Subcutaneous adipose tissue (tissue), 4 donors: Measurements from ENCODE around the gene CPB1. TPM values are rescaled to one million over a fixed set of nuclear protein-coding genes. Genes with fewer than 3 reads are reported as not detected.

ENCODE experiments used
- total RNA-seq, 4 donors: library from RNA; depleted of rRNA; stranded (reverse); fragments of >200 nt; gene quantifications; one replicate each; pipeline ENCODE4 v1.1.0, GENCODE V29; 2016
- TF ChIP-seq, protein P1 (sequence below): fragments of 450-650 bp; IDR thresholded peaks from one replicate; pipeline ENCODE4 v1.5.1; 2016; ENCODE audit warnings: low read depth, mild to moderate bottlenecking, control low read depth, antibody characterized with exemption, moderate library complexity

The CPB1 gene
- total RNA-seq, 4 donors from 2014 or later, result 2.0 to 12.1 (median 5.4) TPM

DNA sequence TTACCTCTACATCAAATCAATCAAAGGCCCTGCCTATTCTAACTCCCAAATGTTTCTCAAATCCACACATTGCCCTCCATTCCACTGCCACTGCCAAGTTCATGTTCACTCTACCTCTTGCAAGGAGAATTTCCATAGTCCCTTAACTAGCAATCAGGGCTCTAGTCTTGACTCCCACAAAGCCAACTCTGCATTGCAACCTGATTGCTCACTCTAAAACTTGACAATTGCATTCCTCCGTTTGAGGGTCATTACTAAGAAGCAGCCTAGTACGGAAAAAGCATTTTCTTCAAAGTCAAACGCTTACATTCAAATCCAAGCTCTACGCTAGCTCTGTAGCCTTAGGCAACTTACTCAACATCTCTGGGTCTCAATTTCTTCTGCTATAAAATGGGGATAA, 38.6 kb downstream of the CPB1 start:
- TF ChIP-seq, protein P1, sequence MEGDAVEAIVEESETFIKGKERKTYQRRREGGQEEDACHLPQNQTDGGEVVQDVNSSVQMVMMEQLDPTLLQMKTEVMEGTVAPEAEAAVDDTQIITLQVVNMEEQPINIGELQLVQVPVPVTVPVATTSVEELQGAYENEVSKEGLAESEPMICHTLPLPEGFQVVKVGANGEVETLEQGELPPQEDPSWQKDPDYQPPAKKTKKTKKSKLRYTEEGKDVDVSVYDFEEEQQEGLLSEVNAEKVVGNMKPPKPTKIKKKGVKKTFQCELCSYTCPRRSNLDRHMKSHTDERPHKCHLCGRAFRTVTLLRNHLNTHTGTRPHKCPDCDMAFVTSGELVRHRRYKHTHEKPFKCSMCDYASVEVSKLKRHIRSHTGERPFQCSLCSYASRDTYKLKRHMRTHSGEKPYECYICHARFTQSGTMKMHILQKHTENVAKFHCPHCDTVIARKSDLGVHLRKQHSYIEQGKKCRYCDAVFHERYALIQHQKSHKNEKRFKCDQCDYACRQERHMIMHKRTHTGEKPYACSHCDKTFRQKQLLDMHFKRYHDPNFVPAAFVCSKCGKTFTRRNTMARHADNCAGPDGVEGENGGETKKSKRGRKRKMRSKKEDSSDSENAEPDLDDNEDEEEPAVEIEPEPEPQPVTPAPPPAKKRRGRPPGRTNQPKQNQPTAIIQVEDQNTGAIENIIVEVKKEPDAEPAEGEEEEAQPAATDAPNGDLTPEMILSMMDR, result no peak

DNA sequence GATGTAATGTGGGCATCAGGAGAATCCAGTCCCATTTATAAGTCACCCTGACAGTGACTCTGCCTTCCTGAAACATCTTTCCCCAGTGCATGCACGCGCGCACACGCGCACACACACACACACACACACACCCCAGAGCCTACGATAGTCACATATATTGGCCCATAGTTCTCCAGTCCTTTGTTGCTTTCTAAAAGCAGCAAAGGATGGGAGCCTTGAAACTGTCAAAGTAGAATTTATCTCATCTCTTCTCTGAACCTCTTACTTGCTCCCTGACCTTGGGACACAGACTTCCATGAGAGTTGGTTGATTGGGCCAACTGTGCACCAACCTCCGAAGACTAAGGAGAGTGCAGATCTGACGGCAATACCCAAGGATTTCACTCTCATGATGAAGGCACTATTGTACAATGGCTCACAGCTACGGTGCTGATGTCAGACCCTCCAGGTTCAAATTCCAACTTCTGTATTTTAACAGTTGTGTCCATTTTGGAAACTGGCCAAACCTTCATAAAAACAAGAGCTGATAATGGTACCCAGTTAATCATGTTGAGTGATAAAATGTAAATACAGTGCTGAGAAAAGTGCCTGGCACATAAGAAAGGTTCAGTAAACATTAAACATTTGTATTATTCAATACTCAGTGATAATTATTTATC, 45.8 kb downstream of the CPB1 start:
- TF ChIP-seq, protein P1, result no peak

DNA sequence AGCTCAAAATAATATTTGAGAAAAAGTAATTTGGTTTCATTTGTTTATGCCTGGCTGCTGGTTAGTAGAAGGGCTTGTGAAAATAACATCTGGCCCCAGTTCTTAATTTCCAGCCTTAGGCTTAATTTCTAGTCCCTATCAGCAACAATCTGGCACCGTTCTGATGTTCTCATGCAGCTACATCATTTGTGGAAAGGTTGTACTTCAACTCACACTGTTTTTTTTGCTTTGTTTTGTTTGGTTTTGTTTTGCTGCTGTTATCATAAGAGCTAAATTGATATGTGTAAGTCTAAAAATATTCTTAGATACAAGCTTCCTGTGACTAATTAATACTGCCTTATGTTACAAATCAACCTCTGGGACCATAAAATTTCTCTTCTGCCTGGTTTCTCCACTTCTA, 46.4 kb downstream of the CPB1 start:
- TF ChIP-seq, protein P1, result no peak

DNA sequence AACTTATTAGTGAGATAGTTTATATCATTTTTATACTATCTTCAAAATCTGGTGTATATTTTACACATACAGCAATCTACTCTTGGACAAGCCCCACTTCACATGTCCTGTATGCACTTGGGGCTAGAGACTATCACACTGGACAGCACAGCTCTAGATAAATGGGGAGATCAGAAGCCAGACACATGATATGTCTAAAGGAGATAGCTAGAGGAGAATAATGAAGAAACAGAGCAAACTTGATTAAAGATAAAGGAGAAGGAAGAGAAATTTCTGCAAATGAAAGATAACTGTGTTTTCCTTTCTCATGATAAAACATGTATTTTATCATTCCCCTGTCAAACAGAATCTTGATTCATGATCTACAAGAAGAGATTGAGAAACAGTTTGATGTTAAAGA, 50.5 kb downstream of the CPB1 start:
- TF ChIP-seq, protein P1, result no peak

DNA sequence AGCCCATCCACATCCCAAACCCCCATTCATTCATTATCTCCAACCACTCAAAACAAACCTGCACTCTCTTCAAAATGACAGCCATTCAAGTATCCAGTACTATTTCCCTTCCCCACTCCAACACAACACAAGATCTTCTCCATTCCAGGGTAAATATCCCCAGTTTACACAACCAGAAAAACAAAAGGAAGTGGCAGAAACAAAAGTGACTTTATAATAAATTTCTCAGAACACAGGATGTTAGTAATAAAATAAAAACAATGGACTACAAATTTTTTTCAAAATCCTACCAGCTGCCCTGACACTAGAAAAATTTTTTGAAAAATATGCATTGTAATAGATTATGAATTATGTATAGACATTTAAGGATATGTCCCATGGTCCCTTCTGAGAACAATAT, 51.6 kb downstream of the CPB1 start:
- TF ChIP-seq, protein P1, result no peak

DNA sequence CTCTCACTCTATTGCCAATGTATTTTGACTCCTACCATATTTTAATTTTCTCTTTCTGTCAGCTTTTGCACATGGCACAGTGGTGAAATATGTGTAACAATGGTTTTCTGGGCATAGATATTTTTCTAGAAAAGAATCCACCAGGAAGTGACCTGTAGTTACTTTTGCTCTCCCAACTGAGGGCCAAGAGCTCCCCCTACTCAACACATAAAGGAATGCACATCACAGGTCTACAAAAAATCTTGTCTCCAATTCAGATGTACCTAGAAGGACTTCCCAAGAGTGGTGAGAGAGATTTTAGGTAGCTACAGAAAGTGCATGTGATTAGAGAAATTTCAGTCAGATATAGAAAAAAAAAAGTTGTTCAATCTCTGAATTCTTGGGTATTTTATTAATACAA, 53.1 kb downstream of the CPB1 start:
- TF ChIP-seq, protein P1, result no peak

DNA sequence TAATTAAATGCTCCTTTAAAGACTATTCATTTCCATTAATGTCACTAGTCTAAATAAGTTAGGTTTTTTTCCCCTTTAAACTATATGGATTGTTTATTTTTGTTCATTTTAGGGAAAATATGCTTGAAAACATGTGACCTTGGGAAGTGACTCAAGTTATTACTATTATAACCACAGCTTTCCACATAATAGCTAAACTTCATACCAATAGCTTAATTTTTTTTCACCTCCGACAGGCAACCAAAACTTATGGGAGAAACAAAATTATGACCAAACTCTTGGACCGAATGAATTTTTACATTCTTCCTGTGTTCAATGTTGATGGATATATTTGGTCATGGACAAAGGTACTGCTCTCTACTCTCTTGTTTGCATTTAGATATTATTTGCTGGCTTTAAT, 53.7 kb downstream of the CPB1 start:
- TF ChIP-seq, protein P1, result no peak
